Mononuclear cell (primary cell): ENCODE results near the gene PAEP. TPM values are rescaled to one million over a fixed set of nuclear protein-coding genes. Genes with fewer than 3 reads are reported as not detected.
"Not testable (repeated sequence)": the region's sequence is repeated elsewhere in the genome, so short reads cannot be mapped to it uniquely, and the experiment has no call there.

Source experiments
- H3K27me3 ChIP-seq: 2 replicates; pipeline ENCODE4 v1.6.0; 2011; ENCODE audit warnings: low read length, control low read depth; ENCODE audit not compliant: insufficient read depth
- H3K4me1 ChIP-seq: 2 replicates; pipeline ENCODE4 v1.5.1; 2011; ENCODE audit warnings: mild to moderate bottlenecking, low read length, control low read depth; ENCODE audit not compliant: insufficient read depth
- H3K4me3 ChIP-seq: 2 replicates; pipeline ENCODE4 v1.5.1; 2011; ENCODE audit warnings: mild to moderate bottlenecking, low read length, moderate library complexity
- H3K9me3 ChIP-seq: 2 replicates; pipeline ENCODE4 v1.5.1; 2011; ENCODE audit warnings: low read depth, mild to moderate bottlenecking, control low read depth, low read length
- total RNA-seq: library from RNA; depleted of rRNA; stranded (reverse); fragments of >200 nt; gene quantifications from one replicate; pipeline ENCODE4 v1.2.3, GENCODE V29; 2012

The PAEP gene
- total RNA-seq, 1 donor, result not detected

DNA sequence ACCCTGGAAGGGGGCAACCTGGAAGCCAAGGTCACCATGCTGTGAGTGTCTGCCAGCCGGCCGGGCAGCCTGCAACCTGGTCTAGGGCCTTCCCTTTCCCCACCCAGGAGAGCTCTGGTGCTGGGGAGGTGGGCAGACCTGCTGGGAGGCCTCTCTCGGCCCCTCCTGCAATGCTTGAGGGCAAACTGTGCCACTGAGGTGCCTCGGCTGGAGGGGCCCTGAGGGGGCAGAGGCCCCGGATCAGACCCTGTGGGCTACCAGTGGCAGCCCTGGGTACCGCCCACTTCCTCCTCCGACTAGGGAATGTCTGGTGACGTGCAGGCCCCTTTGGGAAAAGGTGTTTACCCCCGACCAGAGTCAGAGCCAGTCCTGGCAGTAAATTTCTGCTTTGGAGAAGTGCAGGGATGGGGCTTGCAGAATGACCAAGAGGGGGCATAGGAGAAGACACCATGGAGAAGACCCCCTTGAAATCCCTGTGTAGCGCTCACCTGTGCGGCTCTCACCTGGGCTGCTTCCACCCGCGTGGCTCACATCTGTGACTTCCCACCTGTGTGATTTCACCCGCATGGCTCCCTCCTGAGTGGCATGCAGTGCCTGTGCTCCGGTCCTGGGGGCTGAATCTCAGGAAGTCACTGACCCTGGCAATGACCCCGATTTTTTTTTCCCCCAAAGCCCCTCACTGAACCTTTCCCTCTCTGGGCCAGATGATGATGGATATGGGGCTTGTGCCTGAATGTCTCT is 39.2 kb upstream of the PAEP start:
- Histone ChIP-seq H3K4me1 (no peaks in the 10 kb centered on the region), H3K9me3 (no peaks in the 10 kb centered on the region), H3K4me3 (no peak overlapping the region), H3K27me3 (no peaks in the 10 kb centered on the region)

- H3K27me3 ChIP-seq, result no peaks in the 10 kb centered on the region
- no peaks in the 10 kb centered on the region for H3K9me3 ChIP-seq
- H3K4me1 ChIP-seq, result no peaks in the 10 kb centered on the region
- no peak overlapping the region for H3K4me3 ChIP-seq
Measured at GRCh38 chr9:135522931-135523330, 38.6 kb upstream of the PAEP start.

DNA sequence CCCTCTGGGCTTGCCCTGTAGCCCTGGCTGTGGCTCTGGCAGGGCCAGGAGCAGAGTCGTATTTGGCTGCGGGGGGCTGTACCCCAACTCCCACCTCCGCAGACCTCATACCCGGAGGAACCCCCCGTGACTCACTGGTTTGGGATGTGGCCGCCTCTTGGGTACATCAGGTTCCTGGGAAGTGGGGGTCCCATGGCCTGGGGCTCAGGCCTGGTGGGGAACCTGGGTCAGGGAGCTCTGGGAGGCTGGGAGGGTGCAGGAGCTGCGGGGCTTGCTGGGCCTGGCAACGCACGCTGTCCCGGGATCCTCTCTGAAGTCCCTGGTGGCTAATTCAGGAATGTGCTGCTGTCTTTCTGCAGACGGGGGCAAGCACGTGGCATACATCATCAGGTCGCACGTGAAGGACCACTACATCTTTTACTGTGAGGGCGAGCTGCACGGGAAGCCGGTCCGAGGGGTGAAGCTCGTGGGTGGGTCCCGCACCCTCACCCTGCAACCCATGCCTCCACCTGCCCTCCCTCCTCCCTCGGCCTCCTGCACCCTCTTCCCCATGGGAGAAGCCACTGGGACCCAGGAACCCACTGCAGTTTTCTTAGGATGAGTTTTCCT is 37.9 kb upstream of the PAEP start:
- no peaks in the 10 kb centered on the region for H3K27me3 ChIP-seq
- H3K4me3 ChIP-seq, result no peak overlapping the region
- H3K9me3 ChIP-seq, result no peaks in the 10 kb centered on the region
- H3K4me1 ChIP-seq, result no peaks in the 10 kb centered on the region

GRCh38 chr9:135524130-135524861 is 37.3 kb upstream of the PAEP start:
- no peaks in the 10 kb centered on the region for H3K27me3 ChIP-seq
- no peaks in the 10 kb centered on the region for H3K4me1 ChIP-seq
- no peaks in the 10 kb centered on the region for H3K9me3 ChIP-seq
- no peak overlapping the region for H3K4me3 ChIP-seq

DNA sequence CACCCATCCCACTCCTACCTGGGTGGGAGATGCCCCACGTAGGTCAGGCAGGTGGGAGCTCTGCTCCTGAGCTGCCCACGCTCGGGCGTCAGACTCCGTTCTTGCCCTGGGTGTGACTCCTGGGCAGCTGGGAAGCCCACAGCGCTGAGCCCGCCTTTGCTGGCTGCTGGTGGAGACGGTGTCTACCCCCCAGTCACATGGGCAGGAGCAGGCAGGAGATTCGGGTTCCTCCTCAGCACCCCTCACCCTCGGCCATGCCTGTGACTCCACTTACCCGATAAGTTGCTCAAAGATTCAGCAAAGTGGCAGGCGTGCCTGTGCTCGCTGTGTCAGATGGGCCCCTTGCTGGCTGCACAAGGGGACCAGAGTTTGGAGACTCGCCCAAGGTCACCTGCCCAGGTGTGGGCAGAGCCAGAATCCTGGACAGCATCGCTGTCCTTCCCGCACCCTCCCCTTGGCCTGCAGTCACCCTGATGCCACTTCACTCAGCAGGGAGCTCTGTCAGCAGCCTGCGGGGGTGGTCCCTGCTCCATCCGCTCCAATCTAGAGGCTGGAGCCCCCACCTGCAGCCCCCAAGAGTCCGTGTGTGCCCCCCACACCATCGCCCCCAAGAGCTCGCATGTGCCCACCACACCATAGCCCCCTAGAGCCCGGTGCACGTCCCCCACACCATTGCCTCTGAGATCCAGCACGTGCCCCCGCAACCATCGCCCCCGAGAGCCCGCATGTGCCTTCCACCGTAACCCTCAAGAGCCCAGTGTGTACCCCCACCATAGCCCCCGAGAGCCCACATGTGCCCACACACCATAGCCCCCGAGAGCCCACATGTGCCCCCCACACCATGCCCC is 36.1 kb upstream of the PAEP start:
- Histone ChIP-seq H3K4me1 (no peaks in the 10 kb centered on the region), H3K4me3 (no peak overlapping the region), H3K27me3 (no peaks in the 10 kb centered on the region), H3K9me3 (no peaks in the 10 kb centered on the region)

GRCh38 chr9:135526089-135526729 is 35.3 kb upstream of the PAEP start:
- H3K27me3 ChIP-seq, result no peaks in the 10 kb centered on the region
- no peaks in the 10 kb centered on the region for H3K4me1 ChIP-seq
- H3K4me3 ChIP-seq, result no peak overlapping the region
- no peaks in the 10 kb centered on the region for H3K9me3 ChIP-seq

GRCh38 chr9:135526730-135527571 is 34.6 kb upstream of the PAEP start:
- no peaks in the 10 kb centered on the region for H3K4me1 ChIP-seq
- no peaks in the 10 kb centered on the region for H3K27me3 ChIP-seq
- no peaks in the 10 kb centered on the region for H3K9me3 ChIP-seq
- no peak overlapping the region for H3K4me3 ChIP-seq

DNA sequence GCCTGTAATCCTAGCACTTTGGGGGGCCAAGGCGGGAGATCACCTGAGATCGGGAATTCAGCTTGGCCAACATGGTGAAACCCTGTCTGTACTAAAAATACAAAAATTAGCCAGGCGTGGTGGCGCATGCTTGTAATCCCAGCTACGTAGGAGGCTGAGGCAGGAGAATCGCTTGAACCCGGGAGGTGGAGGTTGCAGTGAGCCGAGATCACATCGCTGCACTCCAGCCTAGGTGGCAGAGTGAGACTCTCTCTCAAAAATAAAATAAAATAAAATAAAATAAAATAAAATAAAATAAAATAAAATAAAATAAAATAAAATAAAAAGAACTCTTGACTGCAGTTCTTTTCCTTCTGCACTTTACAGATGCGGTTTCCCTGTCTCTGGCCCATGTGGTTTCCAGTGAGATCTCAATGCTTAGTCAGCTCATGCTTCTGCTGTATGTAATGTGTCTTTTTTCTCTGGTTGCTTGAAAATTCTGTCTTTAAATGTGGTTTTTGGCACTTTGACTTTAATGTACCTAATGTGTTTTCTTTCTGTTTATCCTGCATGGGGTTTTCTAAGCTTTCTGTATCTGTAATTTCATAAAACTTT is 32.6 kb upstream of the PAEP start:
- not testable (repeated sequence) for H3K9me3 ChIP-seq, H3K4me3 ChIP-seq, H3K27me3 ChIP-seq, H3K4me1 ChIP-seq

DNA sequence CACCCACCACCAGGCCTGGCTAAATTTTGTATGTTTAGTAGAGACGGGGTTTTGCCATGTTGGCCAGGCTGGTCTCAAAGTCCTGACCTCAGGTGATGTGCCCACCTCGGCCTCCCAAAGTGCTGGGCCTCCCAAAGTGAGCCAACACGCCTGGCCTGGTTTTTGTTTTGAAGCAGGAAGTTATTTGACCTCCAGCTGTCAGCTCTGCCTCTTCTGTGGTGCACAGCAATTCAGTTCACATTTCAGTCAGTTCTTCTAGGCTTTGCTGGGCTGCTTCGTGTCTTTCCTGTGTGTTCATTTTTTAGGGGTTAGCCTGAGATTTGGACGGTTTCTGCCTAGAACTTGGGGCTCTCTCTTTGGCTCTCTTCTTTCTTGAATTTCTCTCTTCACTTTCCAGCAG is 31.4 kb upstream of the PAEP start:
- Histone ChIP-seq H3K4me3 (no peak overlapping the region), H3K9me3 (no peaks in the 10 kb centered on the region), H3K4me1 (no peaks in the 10 kb centered on the region), H3K27me3 (peaks cover 5% of the 10 kb centered on the region)

GRCh38 chr9:135531096-135531495 is 30.5 kb upstream of the PAEP start:
- Histone ChIP-seq H3K4me1 (no peaks in the 10 kb centered on the region), H3K9me3 (no peaks in the 10 kb centered on the region), H3K27me3 (peaks cover 5% of the 10 kb centered on the region), H3K4me3 (no peak overlapping the region)

- H3K4me1 ChIP-seq, result no peaks in the 10 kb centered on the region
- H3K4me3 ChIP-seq, result no peak overlapping the region
- H3K9me3 ChIP-seq, result no peaks in the 10 kb centered on the region
- peaks cover 5% of the 10 kb centered on the region for H3K27me3 ChIP-seq
Measured at GRCh38 chr9:135533113-135533512, 28.4 kb upstream of the PAEP start.

DNA sequence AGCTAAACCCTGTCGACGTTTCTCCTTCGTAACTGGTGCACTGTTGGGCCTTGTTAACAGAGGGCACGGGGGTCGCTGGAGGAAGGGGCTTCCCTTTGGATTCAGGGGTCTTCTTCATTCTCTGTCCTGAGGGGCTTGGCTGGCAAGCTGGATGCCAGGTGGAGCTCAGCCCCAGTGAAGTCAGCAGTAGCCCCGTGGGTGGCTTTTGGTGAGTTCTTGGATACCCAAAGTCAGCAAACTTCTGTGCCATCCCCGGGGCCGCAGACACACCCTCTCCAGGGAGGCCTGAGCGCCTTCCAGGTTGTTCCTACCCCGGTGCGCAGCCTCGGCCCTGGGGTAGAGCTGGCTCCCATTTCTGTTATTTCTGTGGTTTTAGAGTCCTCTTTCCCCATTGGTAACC is 27.9 kb upstream of the PAEP start:
- no peak overlapping the region for H3K4me3 ChIP-seq
- peaks cover 5% of the 10 kb centered on the region for H3K27me3 ChIP-seq
- H3K9me3 ChIP-seq, result no peaks in the 10 kb centered on the region
- H3K4me1 ChIP-seq, result no peaks in the 10 kb centered on the region

- not testable (repeated sequence) for H3K9me3 ChIP-seq, H3K4me1 ChIP-seq, H3K4me3 ChIP-seq, H3K27me3 ChIP-seq
Measured at GRCh38 chr9:135534192-135534711, 27.3 kb upstream of the PAEP start.
